C4-2B (cell line): Measurements from ENCODE around the gene KCNK4.

Experiments
- ZFX ChIP-seq: fragments of 450-650 bp; IDR thresholded peaks from 2 replicates; pipeline ENCODE4 v1.6.1; 2017
- TF ChIP-seq, protein P1 (sequence below): fragments of 450-650 bp; conservative IDR thresholded peaks from 2 replicates; pipeline ENCODE4 v1.5.1; 2017; ENCODE audit warnings: mild to moderate bottlenecking

DNA sequence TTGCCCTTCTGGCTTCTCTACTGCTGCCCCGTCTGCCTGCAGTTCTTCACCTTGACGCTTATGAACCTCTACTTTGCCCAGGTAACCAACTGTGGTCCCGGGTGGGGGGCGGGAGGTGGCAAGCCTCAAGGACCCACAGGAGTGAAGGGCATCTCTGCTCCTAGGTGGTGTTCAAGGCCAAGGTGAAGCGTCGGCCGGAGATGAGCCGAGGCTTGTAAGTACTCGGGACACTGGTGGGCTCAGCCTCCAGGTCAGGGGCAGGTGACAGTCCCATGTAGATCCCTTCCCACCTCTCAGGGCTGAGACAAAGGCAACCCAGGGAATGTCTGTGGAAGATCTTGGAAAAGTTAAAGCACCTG lies 4.3 kb upstream of the KCNK4 start:
- TF ChIP-seq, protein P1, sequence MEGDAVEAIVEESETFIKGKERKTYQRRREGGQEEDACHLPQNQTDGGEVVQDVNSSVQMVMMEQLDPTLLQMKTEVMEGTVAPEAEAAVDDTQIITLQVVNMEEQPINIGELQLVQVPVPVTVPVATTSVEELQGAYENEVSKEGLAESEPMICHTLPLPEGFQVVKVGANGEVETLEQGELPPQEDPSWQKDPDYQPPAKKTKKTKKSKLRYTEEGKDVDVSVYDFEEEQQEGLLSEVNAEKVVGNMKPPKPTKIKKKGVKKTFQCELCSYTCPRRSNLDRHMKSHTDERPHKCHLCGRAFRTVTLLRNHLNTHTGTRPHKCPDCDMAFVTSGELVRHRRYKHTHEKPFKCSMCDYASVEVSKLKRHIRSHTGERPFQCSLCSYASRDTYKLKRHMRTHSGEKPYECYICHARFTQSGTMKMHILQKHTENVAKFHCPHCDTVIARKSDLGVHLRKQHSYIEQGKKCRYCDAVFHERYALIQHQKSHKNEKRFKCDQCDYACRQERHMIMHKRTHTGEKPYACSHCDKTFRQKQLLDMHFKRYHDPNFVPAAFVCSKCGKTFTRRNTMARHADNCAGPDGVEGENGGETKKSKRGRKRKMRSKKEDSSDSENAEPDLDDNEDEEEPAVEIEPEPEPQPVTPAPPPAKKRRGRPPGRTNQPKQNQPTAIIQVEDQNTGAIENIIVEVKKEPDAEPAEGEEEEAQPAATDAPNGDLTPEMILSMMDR: no peak
- no peak for TF ChIP-seq ZFX
